GM12864 (cell line): Measurements from ENCODE around the gene TSPEAR.

Experiments
- DNase-seq: peaks from one replicate; pipeline ENCODE4 v3.0.0-alpha.2; 2011; ENCODE audit warnings: low read depth
- H3K4me3 ChIP-seq: 2 replicates; pipeline ENCODE4 v1.5.1; 2011; ENCODE audit warnings: mild to moderate bottlenecking, low read depth, low read length, control low read depth
- CTCF ChIP-seq: IDR thresholded peaks from 2 replicates; pipeline ENCODE4 v1.5.1; 2011; ENCODE audit warnings: low read depth, mild to moderate bottlenecking, moderate library complexity, low read length, control low read depth, inconsistent platforms; ENCODE audit errors: missing control alignments

Gene TSPEAR

GRCh38 chr21:44515359-44516165 is 195.8 kb downstream of the TSPEAR start:
- DNase-seq, result no peak
- no peak overlapping the region for H3K4me3 ChIP-seq
- TF ChIP-seq CTCF, result no peak

GRCh38 chr21:44514746-44515358 is 196.5 kb downstream of the TSPEAR start:
- DNase-seq, result no peak
- TF ChIP-seq CTCF, result no peak
- H3K4me3 ChIP-seq, result no peak overlapping the region

GRCh38 chr21:44514218-44514520 is 197.2 kb downstream of the TSPEAR start:
- no peak for TF ChIP-seq CTCF
- DNase-seq, result no peak
- H3K4me3 ChIP-seq, result no peak overlapping the region

GRCh38 chr21:44513389-44514217 is 197.8 kb downstream of the TSPEAR start:
- no peak for TF ChIP-seq CTCF
- no peak for DNase-seq
- H3K4me3 ChIP-seq, result no peak overlapping the region

GRCh38 chr21:44512496-44513388 is 198.6 kb downstream of the TSPEAR start:
- TF ChIP-seq CTCF, result no peak
- no peak for DNase-seq
- no peak overlapping the region for H3K4me3 ChIP-seq

- TF ChIP-seq CTCF, result no peak
- H3K4me3 ChIP-seq, result no peak overlapping the region
- DNase-seq, result no peak
Observed at GRCh38 chr21:44511938-44512275, 199.5 kb downstream of the TSPEAR start.
